Choroid plexus epithelial cell (primary cell): Measurements from ENCODE around the gene ZNF433.
A peak's percentile ranks its signal among the peaks of the same experiment; 100 is the strongest.
"Not testable (repeated sequence)": the region's sequence is repeated elsewhere in the genome, so short reads cannot be mapped to it uniquely, and the experiment has no call there.

Experiments
- DNase-seq: peaks from one replicate; pipeline ENCODE4 v3.0.0-alpha.2; 2010; ENCODE audit warnings: low read depth
- H3K4me3 ChIP-seq: 2 replicates; pipeline ENCODE4 v1.5.1; 2011; ENCODE audit warnings: low read depth, mild to moderate bottlenecking, control low read depth, low read length, moderate library complexity
- CTCF ChIP-seq: conservative IDR thresholded peaks from 2 replicates; pipeline ENCODE4 v1.5.1; 2011; ENCODE audit warnings: low read depth, mild to moderate bottlenecking, control low read depth, inconsistent platforms, low read length, moderate library complexity

The ZNF433 gene

GRCh38 chr19:12034198-12034597, 1.3 kb downstream of the ZNF433 start:
- DNase-seq: no peak
- no peak overlapping the region for H3K4me3 ChIP-seq
- no peak for TF ChIP-seq CTCF

GRCh38 chr19:12015753-12016116, 19.7 kb downstream of the ZNF433 start:
- DNase-seq: peak; percentile 4
- H3K4me3 ChIP-seq: no peak overlapping the region
- TF ChIP-seq CTCF: no peak

- TF ChIP-seq CTCF: no peak
- DNase-seq: peak; percentile 5
- no peak overlapping the region for H3K4me3 ChIP-seq
These were observed 20.3 kb downstream of the ZNF433 start for GRCh38 chr19:12015015-12015752.

- DNase-seq: peak; percentile 15
- no peak overlapping the region for H3K4me3 ChIP-seq
- no peak for TF ChIP-seq CTCF
These were observed 35.1 kb downstream of the ZNF433 start for GRCh38 chr19:12000152-12000981.

GRCh38 chr19:11995174-11995573, 40.3 kb downstream of the ZNF433 start:
- no peak overlapping the region for H3K4me3 ChIP-seq
- peak; percentile 79 for DNase-seq
- TF ChIP-seq CTCF: no peak

GRCh38 chr19:11991921-11992320, 43.6 kb downstream of the ZNF433 start:
- H3K4me3 ChIP-seq, DNase-seq: not testable (repeated sequence)

- DNase-seq: no peak
- peak overlapping the region; percentile 94 for H3K4me3 ChIP-seq
- TF ChIP-seq CTCF: no peak
These were observed 46.4 kb downstream of the ZNF433 start for GRCh38 chr19:11989112-11989456.
